Measurements from ENCODE around the gene LLGL2. TPM values are rescaled to one million over a fixed set of nuclear protein-coding genes. Genes with fewer than 3 reads are reported as not detected.

The LLGL2 gene
- total RNA-seq, 1 donor from 2014 or later, result 44.9 TPM

DNA sequence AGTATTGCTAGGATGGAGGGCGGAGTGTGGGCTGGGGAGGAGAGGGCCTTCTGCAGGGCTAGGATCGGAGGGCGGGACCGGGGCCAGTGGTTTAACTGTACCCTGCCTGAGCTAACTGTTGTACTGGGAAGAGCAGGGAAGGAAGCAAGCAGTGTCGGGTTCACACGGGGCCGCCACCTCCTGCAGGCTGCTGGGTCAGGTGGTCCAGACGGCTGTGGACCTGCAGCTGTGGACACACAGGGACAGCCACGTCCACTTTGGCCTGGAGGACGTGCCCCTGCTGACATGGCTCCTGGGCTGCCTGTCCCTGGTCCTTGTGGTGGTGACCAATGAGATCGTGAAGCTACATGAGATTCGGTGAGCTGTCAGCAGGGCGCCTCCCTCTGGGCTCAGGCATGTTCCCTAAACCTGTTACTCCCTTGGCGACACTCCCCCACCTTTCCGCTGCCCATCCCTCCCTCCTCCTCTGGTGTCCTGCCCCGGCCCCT is 26.7 kb upstream of the LLGL2 start:
- Histone ChIP-seq H3K36me3 (peaks cover 0 to 76% of the 10 kb centered on the region in 2 donors), H3K27me3 (no peaks in the 10 kb centered on the region), H3K4me3 (no peak overlapping the region), H3K9me3 (no peaks in the 10 kb centered on the region), H3K4me1 (peaks cover 23% of the 10 kb centered on the region), H3K27ac (no peak overlapping the region)
- intact Hi-C loops (cut with DNase I), result no loop called here
- TF ChIP-seq, protein P1, sequence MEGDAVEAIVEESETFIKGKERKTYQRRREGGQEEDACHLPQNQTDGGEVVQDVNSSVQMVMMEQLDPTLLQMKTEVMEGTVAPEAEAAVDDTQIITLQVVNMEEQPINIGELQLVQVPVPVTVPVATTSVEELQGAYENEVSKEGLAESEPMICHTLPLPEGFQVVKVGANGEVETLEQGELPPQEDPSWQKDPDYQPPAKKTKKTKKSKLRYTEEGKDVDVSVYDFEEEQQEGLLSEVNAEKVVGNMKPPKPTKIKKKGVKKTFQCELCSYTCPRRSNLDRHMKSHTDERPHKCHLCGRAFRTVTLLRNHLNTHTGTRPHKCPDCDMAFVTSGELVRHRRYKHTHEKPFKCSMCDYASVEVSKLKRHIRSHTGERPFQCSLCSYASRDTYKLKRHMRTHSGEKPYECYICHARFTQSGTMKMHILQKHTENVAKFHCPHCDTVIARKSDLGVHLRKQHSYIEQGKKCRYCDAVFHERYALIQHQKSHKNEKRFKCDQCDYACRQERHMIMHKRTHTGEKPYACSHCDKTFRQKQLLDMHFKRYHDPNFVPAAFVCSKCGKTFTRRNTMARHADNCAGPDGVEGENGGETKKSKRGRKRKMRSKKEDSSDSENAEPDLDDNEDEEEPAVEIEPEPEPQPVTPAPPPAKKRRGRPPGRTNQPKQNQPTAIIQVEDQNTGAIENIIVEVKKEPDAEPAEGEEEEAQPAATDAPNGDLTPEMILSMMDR (IDR thresholded peaks at IDR 0.05), result no peak
- no peak for TF ChIP-seq POLR2AphosphoS5 (IDR thresholded peaks at IDR 0.05; ENCODE audit: insufficient read depth in 1 of 2, low read depth in 1 of 2)
- TF ChIP-seq POLR2A (IDR thresholded peaks at IDR 0.05), result no peak
- no peak for DNase-seq (ENCODE audit: extremely low spot score in 2 of 2)

GRCh38 chr17:75499313-75500022 is 26.0 kb upstream of the LLGL2 start:
- Histone ChIP-seq H3K27me3 (no peaks in the 10 kb centered on the region), H3K27ac (no peak overlapping the region), H3K36me3 (peaks cover 0 to 73% of the 10 kb centered on the region in 2 donors), H3K9me3 (no peaks in the 10 kb centered on the region), H3K4me1 (peaks cover 23% of the 10 kb centered on the region), H3K4me3 (no peak overlapping the region)
- DNase-seq (ENCODE audit: extremely low spot score in 2 of 2), result no peak
- intact Hi-C loops (cut with DNase I), result no loop called here
- TF ChIP-seq, protein P1 (IDR thresholded peaks at IDR 0.05), result no peak
- TF ChIP-seq POLR2AphosphoS5 (IDR thresholded peaks at IDR 0.05; ENCODE audit: insufficient read depth in 1 of 2, low read depth in 1 of 2), result peak in 1 of 2 donors; percentile 30

GRCh38 chr17:75500419-75501216 is 24.9 kb upstream of the LLGL2 start:
- Histone ChIP-seq H3K27ac (peak overlapping the region; percentile 27), H3K9me3 (no peaks in the 10 kb centered on the region), H3K4me3 (no peak overlapping the region), H3K4me1 (peaks cover 23% of the 10 kb centered on the region), H3K36me3 (peaks cover 0 to 70% of the 10 kb centered on the region in 2 donors), H3K27me3 (no peaks in the 10 kb centered on the region)
- no peak for DNase-seq (ENCODE audit: extremely low spot score in 2 of 2)
- intact Hi-C loops (cut with DNase I), result no loop called here
- TF ChIP-seq, protein P1 (IDR thresholded peaks at IDR 0.05), result no peak
- no peak for TF ChIP-seq POLR2AphosphoS5 (IDR thresholded peaks at IDR 0.05; ENCODE audit: insufficient read depth in 1 of 2, low read depth in 1 of 2)
- TF ChIP-seq POLR2A (IDR thresholded peaks at IDR 0.05), result no peak

DNA sequence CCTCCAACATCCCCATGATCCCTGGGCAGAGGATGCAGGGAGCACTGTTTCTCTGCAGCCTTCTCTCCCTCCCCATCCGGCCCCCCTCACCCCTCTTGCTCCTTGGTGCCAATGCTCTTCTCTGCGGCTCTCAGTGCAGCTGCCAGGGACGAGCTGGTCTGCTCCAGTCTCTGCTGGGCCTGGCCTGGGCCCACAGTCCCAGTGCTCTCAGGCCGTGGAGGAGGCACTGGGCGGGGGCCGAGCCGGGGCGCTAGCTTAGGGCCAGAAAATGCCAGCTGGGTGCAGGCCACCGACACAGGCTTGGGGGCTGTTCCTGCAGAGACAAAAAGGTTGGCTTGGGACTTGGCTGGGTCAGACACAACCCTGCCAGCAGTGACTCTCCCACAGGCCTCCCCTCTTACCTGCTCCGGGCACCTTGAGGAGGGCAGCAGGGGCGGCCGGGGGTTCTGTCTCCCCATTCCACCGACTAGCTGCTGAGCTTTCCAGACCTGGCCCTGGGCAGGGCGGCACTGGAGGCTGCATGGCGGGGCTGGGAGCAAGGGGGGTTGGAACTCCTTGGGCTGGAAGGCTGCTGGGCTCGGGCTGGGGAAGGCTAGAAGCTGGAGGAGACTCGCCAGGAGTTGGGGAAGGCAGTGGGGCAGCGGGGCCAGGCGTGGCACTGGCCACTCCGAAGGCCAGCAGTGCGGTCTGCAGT is 24.0 kb upstream of the LLGL2 start:
- intact Hi-C loops (cut with DNase I), result no loop called here
- peak overlapping the region; percentile 27 for H3K27ac ChIP-seq
- no peaks in the 10 kb centered on the region for H3K27me3 ChIP-seq
- no peak for DNase-seq (ENCODE audit: extremely low spot score in 2 of 2)
- peaks cover 0 to 70% of the 10 kb centered on the region in 2 donors for H3K36me3 ChIP-seq
- no peaks in the 10 kb centered on the region for H3K9me3 ChIP-seq
- no peak overlapping the region for H3K4me3 ChIP-seq
- TF ChIP-seq POLR2AphosphoS5 (IDR thresholded peaks at IDR 0.05; ENCODE audit: insufficient read depth in 1 of 2, low read depth in 1 of 2), result peak in 1 of 2 donors; percentile 45
- no peak for TF ChIP-seq POLR2A (IDR thresholded peaks at IDR 0.05)
- peaks cover 23% of the 10 kb centered on the region for H3K4me1 ChIP-seq

DNA sequence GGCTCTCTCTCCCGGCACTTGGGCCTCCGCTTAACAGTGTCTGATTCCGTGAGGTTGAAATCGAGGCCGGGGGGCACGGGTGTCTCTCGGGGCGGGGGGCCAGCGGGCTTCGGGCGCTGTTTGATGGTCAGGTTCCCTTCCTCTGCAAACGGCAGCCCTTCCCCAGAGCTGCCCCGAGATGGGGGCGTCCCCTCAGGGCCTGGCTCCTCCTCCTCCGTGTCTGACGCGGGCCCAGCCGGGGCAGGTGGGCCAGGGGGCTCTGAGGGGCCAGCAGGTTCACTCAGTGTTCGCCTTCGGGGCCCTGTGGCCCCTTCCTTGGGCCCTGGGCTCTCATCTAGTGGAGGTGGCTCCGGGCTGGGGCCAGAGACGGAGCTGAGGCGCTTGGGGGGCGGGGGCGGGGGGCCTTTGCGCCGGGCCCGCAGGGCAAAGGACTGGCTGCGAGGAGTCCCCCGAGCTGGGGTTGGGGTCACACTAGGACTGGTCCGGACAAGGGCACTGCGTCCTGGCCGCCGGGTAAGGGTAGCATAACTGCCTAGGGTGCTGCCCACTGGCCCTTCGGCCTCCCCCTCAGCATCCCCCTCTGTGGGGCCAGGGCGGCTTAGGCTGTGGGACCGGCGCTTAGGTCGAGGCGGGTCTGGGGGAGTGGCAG is 23.3 kb upstream of the LLGL2 start:
- Histone ChIP-seq H3K36me3 (peaks cover 0 to 71% of the 10 kb centered on the region in 2 donors), H3K4me1 (peaks cover 23% of the 10 kb centered on the region), H3K9me3 (no peaks in the 10 kb centered on the region), H3K4me3 (no peak overlapping the region), H3K27me3 (no peaks in the 10 kb centered on the region), H3K27ac (peak overlapping the region; percentile 27)
- no peak for DNase-seq (ENCODE audit: extremely low spot score in 2 of 2)
- intact Hi-C loops (cut with DNase I), result no loop called here
- TF ChIP-seq POLR2AphosphoS5 (IDR thresholded peaks at IDR 0.05; ENCODE audit: insufficient read depth in 1 of 2, low read depth in 1 of 2) (no peak), POLR2A (IDR thresholded peaks at IDR 0.05) (no peak)
- TF ChIP-seq, protein P1 (IDR thresholded peaks at IDR 0.05), result no peak

Measured in vagina (tissue), 2 donors.